NCI-H2196 (cell line): Measurements from ENCODE around the gene GPRIN2.

Source experiments
- DNase-seq: peaks from one replicate; lab custom pipeline; 2025; ENCODE audit not compliant: unreplicated experiment; lab: John Stamatoyannopoulos, UW

GPRIN2 gene

DNA sequence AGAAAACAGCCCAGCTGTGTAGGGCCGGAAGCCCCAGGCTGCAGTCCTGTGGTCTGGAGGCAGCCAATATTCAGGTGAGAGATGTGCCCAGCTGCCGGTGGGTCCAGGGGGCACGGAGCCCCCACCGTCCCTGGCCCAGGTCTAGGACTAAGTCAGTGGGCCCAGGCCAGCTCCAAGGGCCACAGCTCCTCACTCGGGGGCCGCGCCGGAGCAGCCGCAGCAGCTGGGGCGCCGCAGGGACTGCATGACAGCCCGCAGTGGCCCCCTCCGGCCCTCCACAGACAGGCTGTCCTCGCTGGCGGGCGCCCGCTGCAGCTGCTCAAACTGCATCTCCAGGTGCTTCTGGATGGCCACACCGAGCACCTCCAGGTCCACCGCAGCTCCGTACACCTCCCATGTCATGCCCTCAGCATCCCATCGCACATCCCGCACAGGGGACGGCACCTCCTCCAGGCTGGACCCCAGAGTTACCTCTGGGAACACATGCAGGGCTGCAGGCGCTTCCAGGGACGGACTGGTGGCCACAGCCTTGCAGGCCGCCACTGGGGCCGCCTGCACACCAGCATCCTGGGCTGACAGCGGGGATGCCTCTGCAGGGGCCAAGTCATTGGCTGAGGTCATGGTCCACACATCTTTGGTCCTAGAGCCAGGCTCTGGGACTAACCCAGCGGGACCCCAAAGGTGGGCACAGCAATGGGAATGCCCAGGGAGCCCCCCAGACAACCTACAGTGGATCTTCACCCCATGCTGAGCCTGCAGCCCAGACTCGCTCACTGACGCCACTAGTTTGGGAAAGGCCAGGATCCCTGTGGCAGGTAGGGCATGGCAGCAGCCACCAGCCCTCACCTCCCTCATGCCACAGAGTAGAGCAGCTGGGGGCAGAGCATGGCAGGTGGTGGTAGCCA is 7.0 kb downstream of the GPRIN2 start:
- DNase-seq: no peak

DNA sequence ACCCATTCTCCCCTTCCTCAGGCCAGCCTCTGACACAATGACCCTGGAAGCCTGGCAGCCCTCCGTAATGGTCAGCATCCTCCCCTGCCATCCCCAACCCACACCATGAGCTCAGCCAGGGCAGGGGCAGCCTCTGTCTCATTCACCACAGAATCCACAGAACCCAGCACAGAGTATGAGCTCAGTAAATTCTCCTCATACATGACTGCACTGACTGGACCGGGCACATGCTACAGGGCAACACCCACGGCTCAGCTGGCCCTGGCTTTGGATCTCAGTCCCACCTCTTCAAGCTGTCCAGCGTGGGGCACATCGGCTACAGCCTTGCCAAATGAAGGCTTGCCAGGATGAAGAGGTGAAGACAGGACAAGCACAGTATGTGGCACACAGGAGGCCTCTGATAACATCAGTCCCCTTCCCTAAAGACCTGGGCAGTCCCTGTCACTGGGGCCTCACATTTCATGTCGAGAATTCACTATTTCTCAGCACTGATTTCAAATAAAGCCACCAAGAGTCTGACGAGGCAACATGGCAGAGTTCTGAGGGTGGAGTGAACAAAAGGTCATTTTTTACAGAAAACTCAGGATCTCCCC is 7.9 kb downstream of the GPRIN2 start:
- DNase-seq: no peak

GRCh38 chr10:46547541-46548497 is 8.6 kb downstream of the GPRIN2 start:
- no peak for DNase-seq

DNA sequence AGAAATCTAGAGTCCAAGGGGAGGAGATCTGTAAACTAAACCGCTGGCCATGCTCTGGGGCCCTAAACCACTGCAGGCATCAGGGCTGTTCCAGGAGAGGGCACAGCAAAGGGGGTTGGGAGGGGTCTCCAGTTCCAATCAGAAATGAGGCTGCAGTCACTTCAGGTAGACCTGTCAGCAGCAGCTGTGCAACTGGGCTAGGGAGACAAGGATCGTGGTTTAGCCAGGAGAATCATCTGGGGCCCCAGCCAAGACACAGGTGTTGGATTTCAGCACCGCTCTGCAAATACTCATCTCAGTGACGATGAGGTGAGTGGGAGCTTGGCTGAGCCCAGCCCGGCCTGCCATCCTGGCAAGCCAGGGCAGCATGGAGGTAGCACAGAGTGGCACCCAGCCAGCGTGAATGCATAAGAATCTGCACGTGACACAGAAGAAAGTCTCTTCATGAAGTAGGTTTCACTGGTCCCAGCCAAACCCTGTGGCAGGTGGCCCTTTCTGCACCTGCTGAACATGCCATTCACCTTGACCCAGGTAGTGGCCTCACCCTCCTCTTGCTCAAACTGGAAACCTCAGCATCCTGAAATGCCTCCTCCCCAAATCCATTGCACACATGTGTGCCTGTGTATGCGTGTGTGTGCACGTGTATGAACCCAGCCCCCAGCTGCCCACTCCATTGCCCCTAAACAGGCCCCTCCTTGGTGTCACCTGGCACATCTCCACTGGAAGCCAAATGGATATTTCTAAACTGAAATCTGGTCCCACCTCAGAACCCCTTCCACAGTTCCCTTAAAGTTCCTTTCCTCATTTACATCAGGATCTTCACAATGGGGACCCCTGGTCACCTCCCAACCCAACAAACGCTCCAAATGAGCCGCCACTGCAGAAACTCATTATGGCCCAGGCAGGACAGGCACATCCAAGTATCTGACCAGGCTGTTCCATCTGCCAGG is 9.6 kb downstream of the GPRIN2 start:
- peak; percentile 64 for DNase-seq

DNA sequence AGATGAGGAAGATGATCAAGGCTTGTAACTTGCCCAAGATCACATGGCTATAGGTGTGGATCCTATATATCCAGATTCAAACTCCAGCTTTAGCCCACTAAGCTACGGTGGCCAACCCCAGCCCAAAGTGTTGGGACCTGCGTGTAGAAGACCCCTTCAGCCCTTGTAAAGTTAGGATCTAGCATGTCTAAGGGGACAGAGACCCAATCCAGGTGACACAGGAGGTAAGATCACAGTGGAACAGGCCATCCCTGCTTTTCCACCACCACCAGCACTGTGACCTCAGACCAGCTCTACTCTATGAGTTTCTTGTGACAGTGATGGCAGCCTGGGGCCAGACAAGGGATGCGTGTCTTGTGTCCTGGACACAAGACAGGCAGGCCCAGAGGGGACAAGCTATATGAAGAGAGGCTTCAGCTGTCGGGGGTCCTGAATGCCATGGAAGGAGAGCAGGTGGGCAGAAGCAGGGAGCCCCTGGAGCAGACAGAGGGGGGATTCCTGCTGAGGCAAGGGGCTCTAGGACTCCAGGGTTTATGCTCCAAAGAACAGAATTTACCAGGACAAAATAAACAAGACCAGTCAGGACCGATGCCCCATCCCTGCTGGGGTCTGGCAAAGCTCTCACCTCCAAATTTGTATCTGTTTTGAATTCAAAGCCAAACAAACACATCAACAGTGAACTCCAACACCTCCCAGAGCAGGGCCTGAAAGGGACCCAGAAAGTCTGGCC is 10.4 kb downstream of the GPRIN2 start:
- DNase-seq: no peak

DNA sequence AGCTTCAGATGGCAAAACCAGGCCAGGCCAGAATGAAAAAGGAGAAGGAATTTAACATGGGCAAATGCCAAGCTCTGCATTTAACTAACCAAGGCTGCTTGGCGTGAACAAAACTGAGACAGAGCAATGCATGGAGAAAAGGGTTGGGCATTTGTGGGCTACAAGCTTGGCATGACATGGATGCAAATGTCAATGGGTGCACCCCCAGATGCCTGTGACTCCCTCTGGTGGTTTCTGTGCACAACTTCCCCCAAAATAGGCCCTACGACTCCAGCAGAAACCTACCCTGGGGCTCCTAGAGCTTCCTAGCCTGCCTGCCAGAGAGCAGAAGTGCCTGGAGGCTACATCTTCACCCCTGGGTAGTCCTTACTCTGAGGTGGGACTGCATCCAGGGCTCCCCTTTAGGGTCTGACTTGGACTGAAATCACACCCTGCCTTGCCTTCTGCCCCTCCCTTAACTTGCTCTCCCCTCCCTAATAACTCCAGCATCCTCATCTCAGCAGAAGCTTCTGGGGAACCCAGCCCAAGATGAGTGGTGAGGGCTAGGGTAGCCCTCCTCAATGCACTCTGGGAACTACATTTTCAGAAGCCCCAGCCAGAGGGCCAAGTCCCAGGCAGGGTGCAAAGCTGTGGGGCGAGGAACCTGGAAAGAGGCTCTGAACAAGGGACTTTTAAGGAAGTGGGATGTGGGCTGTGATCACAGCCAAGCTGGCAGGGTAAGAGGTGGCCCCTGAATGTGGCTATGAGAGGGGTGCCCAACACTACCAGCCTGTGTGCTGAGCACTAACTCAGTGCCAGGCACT is 11.3 kb downstream of the GPRIN2 start:
- DNase-seq: no peak

DNA sequence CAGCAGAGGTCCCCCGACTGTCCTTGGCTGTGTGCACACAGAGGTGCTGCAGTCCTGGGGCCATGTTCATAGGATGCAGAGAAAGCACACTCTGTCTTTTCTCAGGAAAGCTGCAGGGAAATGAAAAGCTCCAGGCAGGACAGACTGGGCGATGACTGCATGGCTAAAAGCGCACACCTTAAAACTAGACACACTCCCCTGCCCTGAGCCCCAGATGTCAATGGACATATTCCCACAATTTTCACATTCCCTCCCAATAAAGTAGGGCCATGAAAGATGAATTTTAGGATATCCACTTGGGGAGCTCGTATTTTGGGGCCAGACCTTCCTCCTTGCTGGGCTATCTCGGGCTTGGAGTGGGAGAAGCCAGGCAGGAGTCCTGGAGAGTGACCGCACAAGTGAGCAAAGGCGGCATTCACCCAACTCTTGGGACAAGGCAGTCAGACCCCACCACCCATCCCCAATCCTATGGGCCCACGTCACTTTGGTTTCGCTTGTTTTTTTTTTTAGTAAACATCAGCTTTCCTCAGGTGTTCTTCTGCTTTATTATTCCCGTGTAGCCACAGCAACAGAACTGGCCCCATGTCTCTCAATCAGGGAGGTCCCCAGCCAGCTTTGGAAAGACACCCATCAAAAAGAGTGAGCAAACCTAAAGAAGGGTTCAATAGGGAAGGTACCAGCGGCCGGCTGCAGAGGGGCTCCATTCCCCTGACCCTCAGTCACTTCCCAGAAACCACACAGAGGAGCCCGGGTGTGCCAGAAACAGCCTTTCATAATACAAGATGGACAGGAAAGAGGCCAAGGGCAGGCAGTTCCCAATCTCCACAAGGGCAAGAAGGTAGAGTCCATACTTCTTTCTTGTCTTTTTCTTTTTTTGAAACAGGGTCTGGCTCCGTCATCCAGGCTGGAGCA is 12.7 kb downstream of the GPRIN2 start:
- DNase-seq: no peak

- DNase-seq: no peak
Measured at GRCh38 chr10:46542567-46543465, 13.6 kb downstream of the GPRIN2 start.

DNA sequence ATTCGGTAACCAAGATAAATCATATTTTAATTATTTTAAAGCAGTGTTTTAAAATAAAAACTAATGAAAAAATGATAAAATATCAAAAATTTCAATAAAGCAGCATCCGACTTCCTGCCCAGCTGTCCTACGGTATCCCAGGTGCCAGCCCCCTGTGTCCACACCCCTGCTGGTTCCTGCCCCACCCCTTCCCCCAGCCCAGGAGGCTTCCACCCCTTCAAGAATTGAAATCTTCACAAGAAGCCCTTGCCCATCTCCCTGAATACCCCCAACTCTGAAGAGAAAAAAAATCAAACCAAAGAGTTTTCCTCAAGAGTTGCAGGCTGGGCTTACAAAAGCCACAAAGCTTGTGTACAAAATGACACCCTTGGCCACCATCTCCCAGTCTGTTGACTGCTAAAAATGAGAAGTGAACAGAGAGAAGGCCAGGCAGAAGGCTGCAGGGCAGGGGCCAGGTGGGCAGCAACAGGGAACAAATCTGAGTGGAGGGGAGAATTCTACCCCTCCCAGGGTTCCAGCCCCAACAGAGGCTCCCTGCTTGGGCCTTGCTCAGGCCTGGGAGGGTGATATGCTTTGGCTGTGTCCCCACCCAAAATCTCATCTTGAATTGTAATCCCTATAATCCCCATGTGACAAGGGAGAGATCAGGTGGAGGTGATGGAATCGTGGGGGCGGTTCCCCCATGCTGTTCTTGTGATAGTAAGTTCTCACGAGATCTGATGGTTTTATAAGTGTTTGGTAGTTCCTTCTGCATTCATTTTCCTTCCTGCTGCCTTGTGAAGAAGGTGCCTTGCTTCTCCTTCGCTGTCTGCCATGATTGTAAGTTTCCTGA is 14.5 kb downstream of the GPRIN2 start:
- no peak for DNase-seq

DNA sequence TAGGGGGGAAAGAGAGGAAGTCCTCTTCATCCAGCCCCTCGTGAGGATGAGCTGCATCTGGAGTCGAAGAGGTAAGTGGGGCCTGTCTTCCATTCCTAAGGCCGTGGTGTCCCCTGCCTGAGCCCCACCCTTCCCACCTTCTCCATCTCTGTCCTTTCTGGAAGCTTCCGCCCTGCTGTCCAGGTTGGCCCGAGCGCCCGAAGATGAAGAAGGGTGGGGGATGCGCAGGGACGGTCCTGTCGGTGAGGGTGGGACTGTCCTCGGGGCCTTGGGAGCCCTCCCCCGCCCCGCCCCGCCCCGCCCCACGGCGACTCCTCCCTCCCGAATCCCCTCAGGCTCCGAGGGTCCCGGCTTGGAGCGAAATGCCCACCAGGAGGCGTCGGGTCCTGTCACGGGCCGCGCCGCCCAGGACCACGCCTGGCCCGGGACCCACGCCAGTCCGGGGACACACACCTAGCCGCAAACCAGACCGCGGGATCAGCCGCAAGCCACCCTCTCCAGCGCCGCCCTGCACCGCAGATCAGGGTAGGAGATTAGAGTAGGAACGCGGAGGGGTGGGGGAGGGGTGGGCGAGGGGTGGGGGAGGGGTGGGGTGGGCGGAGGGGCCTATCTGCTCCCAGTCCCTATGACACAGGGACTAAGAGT is 15.3 kb downstream of the GPRIN2 start:
- DNase-seq: no peak

- no peak for DNase-seq
Measured at GRCh38 chr10:46540412-46541016, 15.9 kb downstream of the GPRIN2 start.

DNA sequence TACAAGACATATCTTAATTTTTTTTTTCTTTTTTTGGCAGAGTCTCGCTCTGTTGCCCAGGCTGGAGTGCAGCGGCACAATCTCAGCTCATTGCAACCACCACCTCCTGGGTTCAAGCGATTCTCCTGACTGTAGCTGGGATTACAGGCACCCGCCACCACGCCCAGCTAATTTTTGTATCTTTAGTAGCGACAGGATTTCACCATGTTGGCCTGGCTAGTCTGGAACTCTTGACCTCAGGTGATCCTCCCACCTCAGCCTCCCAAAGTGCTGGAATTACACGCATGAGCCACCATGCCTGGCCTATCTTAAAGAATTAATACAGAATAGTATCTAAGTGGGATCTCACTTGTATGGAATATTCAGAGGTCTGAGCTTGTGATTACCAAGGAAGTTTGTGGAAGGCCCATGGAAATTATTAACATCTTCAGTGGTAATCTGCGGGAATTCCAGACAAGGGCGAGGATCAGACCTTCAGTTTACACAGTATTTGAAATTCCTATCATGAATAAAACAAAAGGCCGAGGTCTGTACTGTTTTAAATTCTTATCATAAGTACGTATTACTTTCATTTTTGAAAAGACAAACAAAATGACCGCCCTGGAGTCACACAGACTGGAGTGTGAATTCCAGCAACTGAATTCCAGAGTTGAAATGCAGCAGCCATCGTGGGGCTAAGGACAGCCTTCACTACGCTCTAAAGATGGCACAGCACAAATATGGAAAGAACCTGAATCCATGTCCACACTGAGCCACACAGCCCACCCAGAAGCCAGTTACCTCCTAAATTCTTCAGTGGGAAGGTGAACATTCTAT is 16.7 kb downstream of the GPRIN2 start:
- DNase-seq: no peak

DNA sequence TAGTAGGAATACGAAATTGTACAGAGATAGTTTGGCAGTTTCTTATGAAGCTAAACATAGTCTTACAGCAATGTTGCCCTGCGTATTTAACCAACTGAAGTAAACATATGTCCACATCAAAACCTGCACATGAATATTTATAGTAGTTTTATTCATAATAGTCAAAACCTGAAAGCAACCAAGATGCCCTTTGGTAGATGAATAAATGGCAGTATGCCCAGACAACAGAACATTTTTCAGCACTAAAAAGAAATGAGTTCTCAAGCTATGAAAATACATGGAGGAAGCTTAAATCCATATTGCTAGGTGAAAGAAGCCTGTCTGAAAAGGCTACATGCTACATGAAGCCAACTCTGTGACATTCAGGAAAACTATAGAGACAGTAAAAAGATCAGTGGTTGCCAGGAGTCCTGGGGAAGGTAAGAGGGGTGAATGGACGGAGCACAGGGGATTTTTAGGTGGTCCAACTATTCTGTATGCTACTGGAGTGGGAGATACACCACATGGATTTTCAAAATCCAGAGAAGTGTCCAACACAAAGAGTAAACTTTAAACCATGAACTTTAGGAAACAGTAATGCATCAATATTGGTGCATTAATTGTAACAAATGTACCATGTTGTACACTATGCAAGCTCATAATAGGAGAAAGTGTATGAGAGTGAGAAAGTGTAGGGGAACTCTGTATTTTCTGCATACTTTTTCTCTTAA is 17.6 kb downstream of the GPRIN2 start:
- no peak for DNase-seq

- no peak for DNase-seq
Measured at GRCh38 chr10:46538155-46538554, 18.3 kb downstream of the GPRIN2 start.
